Inferior parietal cortex (tissue), 1 donor: ENCODE measurements around the gene FLII.

ENCODE experiments used
- DNase-seq: peaks from one replicate; pipeline ENCODE4 v3.0.0-alpha.2; 2016; ENCODE audit errors: extremely low spot score

Gene FLII

GRCh38 chr17:18260332-18261145, 2.0 kb upstream of the FLII start, which contains the start of gene MIEF2:
Gene MIEF2, plus strand, starts transcription at chr17:18260662. Its CDS starts 2,059 bp downstream, at chr17:18262721.
- DNase-seq: peak; percentile 94

- no peak for DNase-seq
Observed at GRCh38 chr17:18259621-18260331, 1.2 kb upstream of the FLII start.

DNA sequence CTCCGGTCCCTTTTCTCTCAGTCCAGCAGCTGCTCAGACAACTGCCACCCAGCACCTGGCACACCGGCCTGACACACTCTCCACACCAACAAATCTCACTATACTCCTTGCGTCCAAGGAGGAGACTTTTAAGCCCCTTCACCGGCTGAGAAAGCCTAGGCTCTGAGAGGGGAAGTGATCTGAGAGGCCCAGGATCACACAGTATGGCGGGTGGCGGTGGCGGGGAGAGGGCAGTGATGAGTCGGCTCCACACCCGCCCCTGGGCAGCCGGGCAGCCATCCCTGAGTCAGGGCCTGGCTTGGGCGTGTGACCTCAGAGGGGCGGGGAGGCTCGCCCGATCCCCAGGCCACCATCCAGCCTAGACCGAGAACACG, 569 bp downstream of the FLII start:
- DNase-seq: peak; percentile 38

DNA sequence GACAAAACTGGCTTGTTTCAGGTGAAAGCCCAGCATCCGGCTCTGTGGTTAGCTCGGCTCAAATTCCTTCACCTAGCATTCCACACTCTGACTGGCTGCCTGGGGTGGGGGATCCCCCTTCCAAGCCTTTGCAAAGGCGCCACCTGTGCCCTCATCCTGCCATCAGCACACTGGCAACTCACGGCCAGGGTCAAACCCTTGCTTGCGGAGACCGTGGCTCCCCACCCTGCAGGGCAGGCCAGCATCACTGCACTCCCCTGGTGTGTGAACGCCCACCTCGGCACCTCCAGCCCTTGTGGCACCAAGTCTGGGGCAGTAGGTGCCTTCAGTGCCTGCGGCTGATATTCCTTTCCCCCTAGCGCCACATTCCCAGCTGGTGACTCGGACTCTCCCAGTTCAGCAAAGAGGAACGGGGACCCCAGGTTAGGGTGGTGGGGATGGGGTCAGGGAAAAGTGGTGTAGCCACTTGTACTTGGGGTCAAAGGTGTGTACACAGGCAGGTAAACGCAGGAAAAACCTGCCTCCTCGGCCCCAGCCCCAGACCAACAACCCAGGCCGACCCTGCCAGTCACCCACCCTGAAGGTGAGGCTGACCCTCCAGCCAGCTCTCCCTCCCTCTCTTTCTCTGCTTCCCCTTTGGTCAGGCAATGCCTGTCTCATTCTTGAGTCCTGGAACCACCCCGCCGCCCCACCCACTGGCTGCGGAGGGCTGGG, 1.1 kb downstream of the FLII start:
- no peak for DNase-seq

GRCh38 chr17:18256776-18257175, 1.8 kb downstream of the FLII start:
- no peak for DNase-seq

- no peak for DNase-seq
Observed at GRCh38 chr17:18256351-18256750, 2.2 kb downstream of the FLII start.

DNA sequence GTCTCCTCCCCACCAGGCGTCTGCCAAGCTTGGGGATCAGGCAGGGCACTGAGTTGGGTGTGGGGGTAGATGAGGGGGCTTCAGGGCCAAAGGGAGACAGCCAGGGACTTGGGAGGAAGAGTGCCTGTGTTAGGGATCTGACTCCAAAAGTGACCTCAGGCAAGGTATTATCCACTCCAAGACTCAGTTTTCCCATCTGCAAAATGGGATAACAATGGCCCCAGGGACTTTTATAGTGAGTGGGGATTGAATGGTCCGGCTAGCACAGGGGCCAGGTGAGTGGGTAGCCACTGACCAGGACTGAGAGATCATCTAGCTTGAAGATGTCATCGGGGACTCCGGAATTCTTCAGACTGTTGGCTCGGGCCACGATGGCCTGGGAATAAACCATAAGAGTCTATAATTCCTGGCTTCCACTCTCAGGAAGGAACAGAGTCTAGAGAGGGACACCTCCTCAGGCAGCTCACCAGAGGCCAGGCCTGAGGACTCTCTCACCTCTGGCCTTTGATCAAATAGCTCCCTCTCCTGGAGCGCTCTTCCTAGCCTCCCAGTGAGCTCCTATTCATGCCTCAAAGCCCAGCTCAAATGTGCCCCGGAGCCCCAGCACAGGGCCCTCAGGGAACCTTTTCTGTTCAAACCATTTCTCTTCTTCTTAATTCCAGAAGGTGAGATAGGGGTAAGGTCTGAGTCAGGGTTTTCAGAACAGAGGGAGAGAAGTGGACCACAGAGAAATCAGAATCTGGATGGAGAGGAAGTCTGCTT, 3.5 kb downstream of the FLII start:
- no peak for DNase-seq

GRCh38 chr17:18253947-18254821, 4.4 kb downstream of the FLII start:
- DNase-seq: no peak

- no peak for DNase-seq
Observed at GRCh38 chr17:18253187-18253884, 5.2 kb downstream of the FLII start.

GRCh38 chr17:18252160-18252559, 6.4 kb downstream of the FLII start:
- no peak for DNase-seq

- DNase-seq: no peak
Observed at GRCh38 chr17:18251204-18251603, 7.3 kb downstream of the FLII start.

DNA sequence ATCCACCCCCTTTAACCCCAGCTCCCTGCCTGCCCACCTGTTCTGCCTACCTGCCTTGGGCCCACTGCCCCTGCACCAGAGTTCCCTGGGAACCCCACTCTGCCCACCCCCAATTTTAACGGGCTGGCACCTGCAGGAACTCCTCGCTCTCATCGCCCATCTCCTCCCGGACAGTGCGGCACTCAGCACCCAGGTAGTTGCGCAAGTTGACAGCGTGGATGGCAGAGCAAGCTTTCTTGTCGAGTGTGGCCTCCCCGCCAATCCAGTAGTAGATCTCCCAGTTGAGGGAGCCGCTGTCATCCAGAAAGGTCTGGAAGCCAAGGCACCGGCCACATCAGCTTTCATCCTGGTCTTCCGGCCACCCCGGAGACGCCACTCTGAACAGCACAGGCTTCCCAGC, 7.8 kb downstream of the FLII start:
- no peak for DNase-seq

DNA sequence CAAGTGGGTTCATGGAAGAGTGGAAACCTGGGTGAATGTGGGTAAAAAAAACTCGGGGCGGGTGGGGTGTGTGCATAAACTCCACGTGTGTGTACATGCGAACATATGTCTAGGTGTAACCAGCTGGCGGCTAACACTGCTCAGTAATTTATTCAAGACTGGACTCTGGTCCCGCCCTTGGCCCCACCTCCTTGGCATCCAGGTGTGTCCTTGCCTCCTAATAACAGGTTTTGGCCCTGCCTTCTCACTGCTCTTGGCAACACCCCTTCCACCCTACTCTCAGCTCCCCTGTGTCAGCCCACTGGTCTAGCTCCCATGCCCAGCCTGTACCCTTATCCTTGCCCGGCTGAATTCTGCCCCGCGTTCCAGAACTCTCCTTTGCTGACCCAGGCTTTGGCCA, 8.3 kb downstream of the FLII start:
- DNase-seq: no peak

- no peak for DNase-seq
Observed at GRCh38 chr17:18248811-18249210, 9.7 kb downstream of the FLII start.

- DNase-seq: peak; percentile 85
Observed at GRCh38 chr17:18248300-18248731, 10.2 kb downstream of the FLII start.

GRCh38 chr17:18247613-18248001, 10.9 kb downstream of the FLII start:
- DNase-seq: no peak

- DNase-seq: no peak
Observed at GRCh38 chr17:18246880-18247612, 11.5 kb downstream of the FLII start.

GRCh38 chr17:18246109-18246725, 12.3 kb downstream of the FLII start:
- DNase-seq: no peak
